ENCODE results near the gene ESPN.

DNA sequence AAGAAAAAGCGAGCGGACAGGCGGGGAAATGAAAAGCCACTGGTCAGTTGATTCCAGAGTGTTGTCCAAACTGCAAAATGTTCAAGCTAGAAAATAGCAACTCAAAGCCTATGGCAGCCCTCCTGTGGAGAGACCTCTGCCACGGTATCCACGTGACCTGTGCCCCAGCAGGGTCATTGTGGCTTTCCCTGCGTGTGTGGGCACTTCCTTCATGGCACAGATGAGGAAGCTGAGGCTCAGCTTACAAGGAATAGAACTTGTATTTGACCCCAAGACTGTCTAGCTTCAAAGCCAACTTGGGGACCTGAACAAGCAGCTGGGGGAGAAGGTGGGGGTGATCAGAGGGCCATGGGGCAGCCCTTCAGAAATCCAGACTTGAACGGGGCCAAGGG is 82.5 kb downstream of the ESPN start:
- TF ChIP-seq, protein P1, sequence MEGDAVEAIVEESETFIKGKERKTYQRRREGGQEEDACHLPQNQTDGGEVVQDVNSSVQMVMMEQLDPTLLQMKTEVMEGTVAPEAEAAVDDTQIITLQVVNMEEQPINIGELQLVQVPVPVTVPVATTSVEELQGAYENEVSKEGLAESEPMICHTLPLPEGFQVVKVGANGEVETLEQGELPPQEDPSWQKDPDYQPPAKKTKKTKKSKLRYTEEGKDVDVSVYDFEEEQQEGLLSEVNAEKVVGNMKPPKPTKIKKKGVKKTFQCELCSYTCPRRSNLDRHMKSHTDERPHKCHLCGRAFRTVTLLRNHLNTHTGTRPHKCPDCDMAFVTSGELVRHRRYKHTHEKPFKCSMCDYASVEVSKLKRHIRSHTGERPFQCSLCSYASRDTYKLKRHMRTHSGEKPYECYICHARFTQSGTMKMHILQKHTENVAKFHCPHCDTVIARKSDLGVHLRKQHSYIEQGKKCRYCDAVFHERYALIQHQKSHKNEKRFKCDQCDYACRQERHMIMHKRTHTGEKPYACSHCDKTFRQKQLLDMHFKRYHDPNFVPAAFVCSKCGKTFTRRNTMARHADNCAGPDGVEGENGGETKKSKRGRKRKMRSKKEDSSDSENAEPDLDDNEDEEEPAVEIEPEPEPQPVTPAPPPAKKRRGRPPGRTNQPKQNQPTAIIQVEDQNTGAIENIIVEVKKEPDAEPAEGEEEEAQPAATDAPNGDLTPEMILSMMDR (conservative IDR thresholded peaks at IDR 0.05 in 1 of 2, IDR thresholded peaks at IDR 0.05 in 1 of 2; ENCODE audit: extremely low read depth in 1 of 2, insufficient read depth in 1 of 2, low read depth in 1 of 2, low read length in 2 of 2): no peak
- no peak for TF ChIP-seq EZH2 (IDR thresholded peaks at IDR 0.05; ENCODE audit: borderline replicate concordance, low read length)
